Measurements from ENCODE around the gene SETD7.

SETD7 gene

GRCh38 chr4:139556071-139556723 is at the start of gene SETD7:
Gene SETD7, minus strand, starts transcription at chr4:139556219. Its CDS starts 82 bp downstream, at chr4:139556137.
- DNase-seq (ENCODE audit: low read depth): peak; percentile 77
- TF ChIP-seq MAX (IDR thresholded peaks at IDR 0.05; ENCODE audit: low read depth, low read length): no peak; the same call in 1 of the 2 replicates
- peak; percentile 63 for TF ChIP-seq POLR2A (IDR thresholded peaks at IDR 0.05; ENCODE audit: extremely low read depth, insufficient read length)
- no peak for TF ChIP-seq MYC (IDR thresholded peaks at IDR 0.05; ENCODE audit: low read depth, low read length)

GRCh38 chr4:139605516-139605915 is 49.5 kb upstream of the SETD7 start:
- no peak for DNase-seq (ENCODE audit: low read depth)
- TF ChIP-seq MAX (IDR thresholded peaks at IDR 0.05; ENCODE audit: low read depth, low read length) (no peak), CTCF (IDR thresholded peaks at IDR 0.05; ENCODE audit: low read depth, low read length) (no peak), POLR2A (IDR thresholded peaks at IDR 0.05; ENCODE audit: extremely low read depth, insufficient read length) (no peak), MYC (IDR thresholded peaks at IDR 0.05; ENCODE audit: low read depth, low read length) (no peak)
- no peak overlapping the region for H3K4me3 ChIP-seq (ENCODE audit: low read depth, low read length)

More at GRCh38 chr4:139556071-139556723, at the start of gene SETD7:
- peak within 1 kb of the TSS; percentile 68 for H3K4me3 ChIP-seq (ENCODE audit: low read depth, low read length)

GRCh38 chr4:139603576-139604410 is 47.8 kb upstream of the SETD7 start:
- H3K4me3 ChIP-seq (ENCODE audit: low read depth, low read length): no peak overlapping the region
- TF ChIP-seq MAX (IDR thresholded peaks at IDR 0.05; ENCODE audit: low read depth, low read length): no peak
- peak; percentile 62 for TF ChIP-seq CTCF (IDR thresholded peaks at IDR 0.05; ENCODE audit: low read depth, low read length)
- no peak for TF ChIP-seq MYC (IDR thresholded peaks at IDR 0.05; ENCODE audit: low read depth, low read length)
- no peak for TF ChIP-seq POLR2A (IDR thresholded peaks at IDR 0.05; ENCODE audit: extremely low read depth, insufficient read length)
- DNase-seq (ENCODE audit: low read depth): peak; percentile 75

- DNase-seq (ENCODE audit: low read depth): no peak
- no peak for TF ChIP-seq MAX (IDR thresholded peaks at IDR 0.05; ENCODE audit: low read depth, low read length)
- no peak for TF ChIP-seq POLR2A (IDR thresholded peaks at IDR 0.05; ENCODE audit: extremely low read depth, insufficient read length)
- TF ChIP-seq MYC (IDR thresholded peaks at IDR 0.05; ENCODE audit: low read depth, low read length): no peak
These were observed 46.8 kb upstream of the SETD7 start for GRCh38 chr4:139602776-139603360.

GRCh38 chr4:139600662-139601061 is 44.6 kb upstream of the SETD7 start:
- TF ChIP-seq MAX (IDR thresholded peaks at IDR 0.05; ENCODE audit: low read depth, low read length) (no peak), CTCF (IDR thresholded peaks at IDR 0.05; ENCODE audit: low read depth, low read length) (no peak), MYC (IDR thresholded peaks at IDR 0.05; ENCODE audit: low read depth, low read length) (no peak), POLR2A (IDR thresholded peaks at IDR 0.05; ENCODE audit: extremely low read depth, insufficient read length) (no peak)
- DNase-seq (ENCODE audit: low read depth): no peak
- H3K4me3 ChIP-seq (ENCODE audit: low read depth, low read length): no peak overlapping the region

More at GRCh38 chr4:139602776-139603360, 46.8 kb upstream of the SETD7 start:
- H3K4me3 ChIP-seq (ENCODE audit: low read depth, low read length): no peak overlapping the region

GRCh38 chr4:139599594-139600374 is 43.8 kb upstream of the SETD7 start:
- TF ChIP-seq MAX (IDR thresholded peaks at IDR 0.05; ENCODE audit: low read depth, low read length): no peak

More at GRCh38 chr4:139599594-139600374, 43.8 kb upstream of the SETD7 start:
- DNase-seq (ENCODE audit: low read depth): no peak
- no peak overlapping the region for H3K4me3 ChIP-seq (ENCODE audit: low read depth, low read length)

All from NB4 (cell line).